ENCODE data around the gene HBM.
"Not testable (repeated sequence)": the region's sequence is repeated elsewhere in the genome, so short reads cannot be mapped to it uniquely, and the experiment has no call there.

HBM gene

GRCh38 chr16:194516-194915 is 28.7 kb downstream of the HBM start:
- TF ChIP-seq CTCF (IDR thresholded peaks at IDR 0.05; ENCODE audit: low read depth, low read length) (no peak), EZH2phosphoT487 (IDR thresholded peaks at IDR 0.05; ENCODE audit: low read depth) (no peak)
- H3K36me3 ChIP-seq (replicated peaks; ENCODE audit: low read depth, low read length) = peaks cover 40% of the 10 kb centered on the region

GRCh38 chr16:200388-200787 is 34.6 kb downstream of the HBM start:
- TF ChIP-seq EZH2phosphoT487 (IDR thresholded peaks at IDR 0.05; ENCODE audit: low read depth) = no peak
- H3K27ac ChIP-seq (ENCODE audit: low read length) = no peak overlapping the region

More at GRCh38 chr16:194516-194915, 28.7 kb downstream of the HBM start:
- no peaks in the 10 kb centered on the region for H3K27me3 ChIP-seq (ENCODE audit: low read depth, low read length)
- H3K4me1 ChIP-seq (ENCODE audit: low read length) = no peaks in the 10 kb centered on the region
- no peak overlapping the region for H3K4me3 ChIP-seq (ENCODE audit: low read length)
- H3K9ac ChIP-seq (ENCODE audit: low read length) = no peak overlapping the region
- no peaks in the 10 kb centered on the region for H3K79me2 ChIP-seq (ENCODE audit: low read length)
- no peaks in the 10 kb centered on the region for H4K20me1 ChIP-seq (ENCODE audit: insufficient read depth, low read length)
- H3K9me3 ChIP-seq (ENCODE audit: insufficient read depth, low read length) = no peaks in the 10 kb centered on the region
- no peak overlapping the region for H3K27ac ChIP-seq (ENCODE audit: low read length)
- H3K4me2 ChIP-seq (ENCODE audit: low read length) = no peak overlapping the region
- no peak overlapping the region for H2AFZ ChIP-seq (ENCODE audit: low read depth, low read length)

GRCh38 chr16:203246-203645 is 37.5 kb downstream of the HBM start:
- Histone ChIP-seq H3K79me2 (ENCODE audit: low read length) (peaks cover 5% of the 10 kb centered on the region), H3K36me3 (replicated peaks; ENCODE audit: low read depth, low read length) (peaks cover 47% of the 10 kb centered on the region), H3K9me3 (ENCODE audit: insufficient read depth, low read length) (no peaks in the 10 kb centered on the region), H3K4me2 (ENCODE audit: low read length) (no peak overlapping the region), H3K27me3 (ENCODE audit: low read depth, low read length) (no peaks in the 10 kb centered on the region), H3K27ac (ENCODE audit: low read length) (no peak overlapping the region), H3K4me3 (ENCODE audit: low read length) (no peak overlapping the region), H4K20me1 (ENCODE audit: insufficient read depth, low read length) (no peaks in the 10 kb centered on the region), H3K4me1 (ENCODE audit: low read length) (no peaks in the 10 kb centered on the region), H2AFZ (ENCODE audit: low read depth, low read length) (no peak overlapping the region), H3K9ac (ENCODE audit: low read length) (no peak overlapping the region)
- TF ChIP-seq CTCF (IDR thresholded peaks at IDR 0.05; ENCODE audit: low read depth, low read length) (no peak), EZH2phosphoT487 (IDR thresholded peaks at IDR 0.05; ENCODE audit: low read depth) (no peak)

More at GRCh38 chr16:200388-200787, 34.6 kb downstream of the HBM start:
- H3K9ac ChIP-seq (ENCODE audit: low read length) = no peak overlapping the region
- H3K4me2 ChIP-seq (ENCODE audit: low read length) = no peak overlapping the region
- no peak overlapping the region for H3K4me3 ChIP-seq (ENCODE audit: low read length)
- peaks cover 40% of the 10 kb centered on the region for H3K36me3 ChIP-seq (replicated peaks; ENCODE audit: low read depth, low read length)
- H4K20me1 ChIP-seq (ENCODE audit: insufficient read depth, low read length) = no peaks in the 10 kb centered on the region
- H2AFZ ChIP-seq (ENCODE audit: low read depth, low read length) = no peak overlapping the region
- H3K9me3 ChIP-seq (ENCODE audit: insufficient read depth, low read length) = no peaks in the 10 kb centered on the region
- H3K79me2 ChIP-seq (ENCODE audit: low read length) = peaks cover 4% of the 10 kb centered on the region
- H3K27me3 ChIP-seq (ENCODE audit: low read depth, low read length) = no peaks in the 10 kb centered on the region
- no peaks in the 10 kb centered on the region for H3K4me1 ChIP-seq (ENCODE audit: low read length)

- H3K9ac ChIP-seq (ENCODE audit: low read length); H4K20me1 ChIP-seq (ENCODE audit: insufficient read depth, low read length); H3K4me1 ChIP-seq (ENCODE audit: low read length); H3K9me3 ChIP-seq (ENCODE audit: insufficient read depth, low read length); H2AFZ ChIP-seq (ENCODE audit: low read depth, low read length); H3K4me2 ChIP-seq (ENCODE audit: low read length); H3K4me3 ChIP-seq (ENCODE audit: low read length); H3K27me3 ChIP-seq (ENCODE audit: low read depth, low read length); H3K27ac ChIP-seq (ENCODE audit: low read length): not testable (repeated sequence)
- peaks cover 45% of the 10 kb centered on the region for H3K36me3 ChIP-seq (replicated peaks; ENCODE audit: low read depth, low read length)
- peaks cover 12% of the 10 kb centered on the region for H3K79me2 ChIP-seq (ENCODE audit: low read length)
Observed at GRCh38 chr16:204046-204445, 38.3 kb downstream of the HBM start.

GRCh38 chr16:209359-209758 is 43.6 kb downstream of the HBM start:
- H3K4me3 ChIP-seq (ENCODE audit: low read length); H3K9me3 ChIP-seq (ENCODE audit: insufficient read depth, low read length); H2AFZ ChIP-seq (ENCODE audit: low read depth, low read length); H4K20me1 ChIP-seq (ENCODE audit: insufficient read depth, low read length); H3K4me1 ChIP-seq (ENCODE audit: low read length); H3K27ac ChIP-seq (ENCODE audit: low read length); H3K4me2 ChIP-seq (ENCODE audit: low read length); H3K9ac ChIP-seq (ENCODE audit: low read length); H3K27me3 ChIP-seq (ENCODE audit: low read depth, low read length): not testable (repeated sequence)
- peaks cover 57% of the 10 kb centered on the region for H3K79me2 ChIP-seq (ENCODE audit: low read length)
- H3K36me3 ChIP-seq (replicated peaks; ENCODE audit: low read depth, low read length) = peaks cover 52% of the 10 kb centered on the region

- H3K79me2 ChIP-seq (ENCODE audit: low read length) = peaks cover 79% of the 10 kb centered on the region
Observed at GRCh38 chr16:211631-212180, 45.9 kb downstream of the HBM start.

More at GRCh38 chr16:211631-212180, 45.9 kb downstream of the HBM start:
- not testable (repeated sequence) for H3K4me3 ChIP-seq (ENCODE audit: low read length); H4K20me1 ChIP-seq (ENCODE audit: insufficient read depth, low read length); H3K27me3 ChIP-seq (ENCODE audit: low read depth, low read length); H3K4me2 ChIP-seq (ENCODE audit: low read length); H3K9me3 ChIP-seq (ENCODE audit: insufficient read depth, low read length); H3K27ac ChIP-seq (ENCODE audit: low read length); H3K4me1 ChIP-seq (ENCODE audit: low read length); H2AFZ ChIP-seq (ENCODE audit: low read depth, low read length); H3K9ac ChIP-seq (ENCODE audit: low read length)
- peaks cover 44% of the 10 kb centered on the region for H3K36me3 ChIP-seq (replicated peaks; ENCODE audit: low read depth, low read length)

All from OCI-LY3 (cell line).